Measurements from ENCODE around the gene POR.

- TF ChIP-seq, protein P1, sequence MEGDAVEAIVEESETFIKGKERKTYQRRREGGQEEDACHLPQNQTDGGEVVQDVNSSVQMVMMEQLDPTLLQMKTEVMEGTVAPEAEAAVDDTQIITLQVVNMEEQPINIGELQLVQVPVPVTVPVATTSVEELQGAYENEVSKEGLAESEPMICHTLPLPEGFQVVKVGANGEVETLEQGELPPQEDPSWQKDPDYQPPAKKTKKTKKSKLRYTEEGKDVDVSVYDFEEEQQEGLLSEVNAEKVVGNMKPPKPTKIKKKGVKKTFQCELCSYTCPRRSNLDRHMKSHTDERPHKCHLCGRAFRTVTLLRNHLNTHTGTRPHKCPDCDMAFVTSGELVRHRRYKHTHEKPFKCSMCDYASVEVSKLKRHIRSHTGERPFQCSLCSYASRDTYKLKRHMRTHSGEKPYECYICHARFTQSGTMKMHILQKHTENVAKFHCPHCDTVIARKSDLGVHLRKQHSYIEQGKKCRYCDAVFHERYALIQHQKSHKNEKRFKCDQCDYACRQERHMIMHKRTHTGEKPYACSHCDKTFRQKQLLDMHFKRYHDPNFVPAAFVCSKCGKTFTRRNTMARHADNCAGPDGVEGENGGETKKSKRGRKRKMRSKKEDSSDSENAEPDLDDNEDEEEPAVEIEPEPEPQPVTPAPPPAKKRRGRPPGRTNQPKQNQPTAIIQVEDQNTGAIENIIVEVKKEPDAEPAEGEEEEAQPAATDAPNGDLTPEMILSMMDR (IDR thresholded peaks at IDR 0.05; ENCODE audit: low read depth, low read length) = no peak
- no peak for TF ChIP-seq EZH2phosphoT487 (IDR thresholded peaks at IDR 0.05; ENCODE audit: low read depth)
Observed at GRCh38 chr7:75969704-75970498, 54.9 kb downstream of the POR start.
